ENCODE data around the gene NXN. TPM values are rescaled to one million over a fixed set of nuclear protein-coding genes. Genes with fewer than 3 reads are reported as not detected.

Gene NXN
- total RNA-seq, 6 experiments from 2014 or later: 81.7 to 93.8 (median 92.2) TPM

DNA sequence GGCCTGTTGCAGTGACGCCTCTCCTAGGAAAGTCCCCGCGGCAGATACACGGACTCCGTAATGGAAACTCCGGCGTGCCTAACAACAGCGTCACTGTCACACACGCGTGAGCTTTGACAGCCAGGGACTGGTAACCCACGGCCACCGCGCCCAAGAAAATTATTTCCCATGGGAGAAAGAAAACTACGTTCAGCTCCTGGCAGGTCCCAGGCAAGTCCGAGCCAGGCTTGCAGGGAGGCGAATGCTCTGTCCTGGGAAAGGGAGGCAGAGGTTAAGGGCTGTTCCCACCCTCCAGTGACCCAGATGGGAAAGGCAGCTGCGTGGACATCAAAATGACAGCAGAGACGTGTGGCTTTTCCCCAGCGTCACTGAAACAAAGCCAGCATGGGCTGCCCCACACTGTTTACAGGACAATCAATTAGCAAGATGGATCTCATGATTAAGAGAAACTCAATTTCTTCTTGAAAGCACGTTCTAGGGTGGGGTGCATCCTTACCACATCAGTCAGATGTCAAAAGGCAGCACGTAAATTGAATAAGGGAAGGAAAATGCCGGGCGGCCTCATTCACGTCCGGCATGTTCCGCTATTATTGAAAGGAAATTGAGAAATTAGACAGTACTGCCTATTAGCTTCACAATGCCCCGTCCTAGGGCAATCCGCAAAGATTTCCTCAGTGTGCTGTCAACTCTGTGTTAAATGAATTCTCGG lies 82.5 kb downstream of the NXN start:
- peak overlapping the region; percentile 66; the same call in 1 of the 2 replicates for H3K27ac Mint-ChIP-seq
- TF ChIP-seq, protein P1, sequence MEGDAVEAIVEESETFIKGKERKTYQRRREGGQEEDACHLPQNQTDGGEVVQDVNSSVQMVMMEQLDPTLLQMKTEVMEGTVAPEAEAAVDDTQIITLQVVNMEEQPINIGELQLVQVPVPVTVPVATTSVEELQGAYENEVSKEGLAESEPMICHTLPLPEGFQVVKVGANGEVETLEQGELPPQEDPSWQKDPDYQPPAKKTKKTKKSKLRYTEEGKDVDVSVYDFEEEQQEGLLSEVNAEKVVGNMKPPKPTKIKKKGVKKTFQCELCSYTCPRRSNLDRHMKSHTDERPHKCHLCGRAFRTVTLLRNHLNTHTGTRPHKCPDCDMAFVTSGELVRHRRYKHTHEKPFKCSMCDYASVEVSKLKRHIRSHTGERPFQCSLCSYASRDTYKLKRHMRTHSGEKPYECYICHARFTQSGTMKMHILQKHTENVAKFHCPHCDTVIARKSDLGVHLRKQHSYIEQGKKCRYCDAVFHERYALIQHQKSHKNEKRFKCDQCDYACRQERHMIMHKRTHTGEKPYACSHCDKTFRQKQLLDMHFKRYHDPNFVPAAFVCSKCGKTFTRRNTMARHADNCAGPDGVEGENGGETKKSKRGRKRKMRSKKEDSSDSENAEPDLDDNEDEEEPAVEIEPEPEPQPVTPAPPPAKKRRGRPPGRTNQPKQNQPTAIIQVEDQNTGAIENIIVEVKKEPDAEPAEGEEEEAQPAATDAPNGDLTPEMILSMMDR (IDR thresholded peaks at IDR 0.05): no peak
- peak; percentile 41 for DNase-seq

DNA sequence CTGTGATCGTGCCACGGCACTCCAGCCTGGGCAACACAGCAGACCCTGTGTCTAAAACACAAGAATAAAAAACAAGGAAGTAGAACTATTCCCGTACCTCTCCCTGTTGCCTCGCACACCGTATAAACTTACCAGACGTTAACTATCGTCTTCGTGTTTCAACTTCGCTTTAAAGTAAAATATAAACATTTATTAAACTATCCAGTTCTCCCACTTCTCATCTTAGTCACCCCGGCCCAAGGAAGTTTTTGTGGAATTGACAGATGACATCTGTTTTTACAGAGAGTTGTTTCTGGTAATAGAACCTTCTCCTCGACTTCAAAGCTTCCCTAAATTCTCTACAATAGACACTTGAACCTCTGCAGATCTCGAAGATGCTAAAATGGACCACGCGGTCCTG lies 83.1 kb downstream of the NXN start:
- Mint-ChIP-seq H3K36me3 (ENCODE audit: low read depth) (peaks cover 12% of the 10 kb centered on the region; the same call in 1 of the 2 replicates), H3K4me1 (ENCODE audit: low read depth) (peaks cover 36% of the 10 kb centered on the region), H3K9me3 (no peaks in the 10 kb centered on the region), H3K27me3 (ENCODE audit: insufficient read depth) (peaks cover 4% of the 10 kb centered on the region; the same call in 1 of the 2 replicates), H3K4me3 (no peak overlapping the region), H3K27ac (peak overlapping the region; percentile 66; the same call in 1 of the 2 replicates)
- DNase-seq: no peak
- TF ChIP-seq, protein P1 (IDR thresholded peaks at IDR 0.05): no peak

More for the DNA sequence above, 82.5 kb downstream of the NXN start:
- H3K4me1 Mint-ChIP-seq (ENCODE audit: low read depth): peaks cover 43% of the 10 kb centered on the region
- no peaks in the 10 kb centered on the region for H3K9me3 Mint-ChIP-seq
- peak overlapping the region; percentile 32; the same call in 1 of the 2 replicates for H3K4me3 Mint-ChIP-seq
- H3K27me3 Mint-ChIP-seq (ENCODE audit: insufficient read depth): peaks cover 4% of the 10 kb centered on the region; the same call in 1 of the 2 replicates
- H3K36me3 Mint-ChIP-seq (ENCODE audit: low read depth): peaks cover 12% of the 10 kb centered on the region; the same call in 1 of the 2 replicates

DNA sequence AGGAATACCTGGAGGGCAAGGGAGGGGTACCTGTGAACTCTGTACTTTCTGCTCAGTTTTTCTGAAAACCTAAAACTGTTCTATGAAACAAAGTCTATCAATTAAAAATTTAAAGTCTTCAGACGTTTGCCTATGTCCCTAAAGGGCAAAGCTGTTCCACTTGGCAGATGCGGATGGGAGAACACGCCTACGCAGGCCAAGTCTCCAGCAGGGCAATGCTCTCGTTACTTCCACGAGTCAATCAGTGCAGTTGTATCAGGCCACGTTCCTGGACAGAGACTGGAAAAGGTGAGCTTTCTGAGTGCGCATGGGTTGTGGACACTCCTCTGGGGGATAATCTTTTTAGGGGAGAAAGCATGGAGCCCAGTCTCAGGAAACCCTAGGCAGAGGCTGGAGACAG lies 86.6 kb downstream of the NXN start:
- TF ChIP-seq, protein P1 (IDR thresholded peaks at IDR 0.05): no peak
- Mint-ChIP-seq H3K27me3 (ENCODE audit: insufficient read depth) (peaks cover 4% of the 10 kb centered on the region), H3K9me3 (no peaks in the 10 kb centered on the region), H3K4me1 (ENCODE audit: low read depth) (peaks cover 17% of the 10 kb centered on the region), H3K36me3 (ENCODE audit: low read depth) (peaks cover 7% of the 10 kb centered on the region; the same call in 1 of the 2 replicates), H3K4me3 (no peak overlapping the region), H3K27ac (no peak overlapping the region)
- DNase-seq: no peak

DNA sequence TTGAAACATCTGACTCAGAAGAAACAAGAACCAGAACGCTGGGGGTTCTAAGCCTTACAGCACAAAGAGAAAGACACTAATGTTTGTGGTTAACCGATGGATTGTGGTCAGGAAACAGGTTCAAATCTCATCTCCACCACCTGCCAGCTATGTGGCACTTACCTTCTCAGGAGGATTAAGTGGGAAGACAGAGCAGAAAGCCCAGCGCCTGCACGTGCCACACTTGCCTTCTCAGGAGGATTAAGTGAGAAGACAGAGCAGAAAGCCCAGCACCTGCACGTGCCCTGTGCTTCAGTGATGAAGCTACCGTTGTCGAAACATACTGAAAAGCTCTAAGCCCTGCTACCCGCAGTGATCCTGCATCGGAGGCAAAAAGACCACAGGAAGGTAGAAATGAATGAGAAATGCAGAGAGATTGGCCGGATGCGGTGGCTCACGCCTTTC lies 90.6 kb downstream of the NXN start:
- Mint-ChIP-seq H3K27ac (no peak overlapping the region), H3K9me3 (no peaks in the 10 kb centered on the region), H3K36me3 (ENCODE audit: low read depth) (peaks cover 10% of the 10 kb centered on the region), H3K4me1 (ENCODE audit: low read depth) (peaks cover 24% of the 10 kb centered on the region), H3K27me3 (ENCODE audit: insufficient read depth) (peaks cover 2% of the 10 kb centered on the region), H3K4me3 (no peak overlapping the region)
- TF ChIP-seq, protein P1 (IDR thresholded peaks at IDR 0.05): no peak
- DNase-seq: no peak

DNA sequence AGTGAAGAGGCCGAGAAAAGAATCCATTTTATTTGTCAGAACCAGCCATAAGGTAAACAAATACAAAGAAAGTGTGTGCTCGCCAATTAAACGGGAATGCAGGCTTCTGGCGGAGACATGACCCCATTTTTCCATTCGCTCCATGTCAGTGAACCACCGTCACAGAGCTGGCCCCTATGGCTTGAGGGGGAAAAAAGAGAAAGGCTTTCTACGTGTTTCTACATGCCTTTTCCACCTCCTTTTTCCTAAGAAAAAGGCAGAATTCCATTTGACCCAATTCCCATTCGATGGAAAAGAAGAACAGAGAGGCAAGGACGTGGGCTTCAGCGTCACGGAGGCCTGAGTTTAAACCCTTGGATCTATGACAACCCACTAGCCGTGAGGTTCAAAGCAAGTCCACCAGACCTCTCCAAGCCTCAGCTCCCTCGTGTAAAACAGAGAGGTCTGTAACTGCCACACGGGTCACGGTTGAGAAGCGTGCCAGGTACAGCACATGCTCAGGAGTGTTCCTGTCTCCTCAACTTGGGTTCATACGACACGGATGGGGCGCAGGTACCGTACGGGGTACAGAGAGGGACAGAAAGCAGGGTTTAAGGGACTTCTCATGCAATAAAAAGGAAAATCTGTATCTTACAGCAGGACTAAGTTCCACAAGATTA lies 91.9 kb downstream of the NXN start:
- Mint-ChIP-seq H3K9me3 (no peaks in the 10 kb centered on the region), H3K36me3 (ENCODE audit: low read depth) (peaks cover 16% of the 10 kb centered on the region), H3K27me3 (ENCODE audit: insufficient read depth) (peaks cover 2% of the 10 kb centered on the region), H3K4me1 (ENCODE audit: low read depth) (peaks cover 37% of the 10 kb centered on the region), H3K27ac (no peak overlapping the region), H3K4me3 (no peak overlapping the region)
- no peak for DNase-seq
- TF ChIP-seq, protein P1 (IDR thresholded peaks at IDR 0.05): no peak
